H1 (cell line): ENCODE results near the gene BCAS1. TPM values are rescaled to one million over a fixed set of nuclear protein-coding genes. Genes with fewer than 3 reads are reported as not detected.

Source experiments
- CTCF ChIA-PET: fragments of 300-600 bp; sonication (Branson Sonifier 250); formaldehyde crosslinking; loops from one replicate; lab custom pipeline; 2021; ENCODE audit not compliant: partially characterized antibody; lab: Charles Lee
- POLR2A ChIA-PET: fragments of 300-600 bp; sonication (Branson Sonifier 250); formaldehyde crosslinking; loops from one replicate; lab custom pipeline; 2021; ENCODE audit warnings: inconsistent platforms; ENCODE audit not compliant: partially characterized antibody; lab: Charles Lee
- DNase-seq, 2 experiments: peaks; one replicate each; pipeline versions ENCODE4 v3.0.0 to v3.0.0-alpha.2; 2010 to 2022; ENCODE audit warnings: low spot score in 2 of 2, low read depth in 1 of 2, mixed read lengths in 1 of 2
- FAIRE-seq: peaks from 2 replicates; lab custom pipeline; 2011; peaks lifted over from hg19 to GRCh38; lab: Jason Lieb, UNC
- H2AFZ ChIP-seq: 2 replicates; pipeline ENCODE4 v1.8.1; 2012; ENCODE audit warnings: low read length, inconsistent platforms
- H2AK5ac ChIP-seq: 2 replicates; pipeline ENCODE4 v1.6.1; 2013; ENCODE audit warnings: low read depth, low read length
- H2BK120ac ChIP-seq: replicated peaks from 2 replicates; pipeline ENCODE3; 2013; ENCODE audit warnings: low read depth, low read length, inconsistent platforms
- H2BK12ac ChIP-seq: 2 replicates; pipeline ENCODE4 v1.6.1; 2013; ENCODE audit warnings: low read depth, low read length
- H2BK15ac ChIP-seq: 2 replicates; pipeline ENCODE4 v1.6.1; 2013; ENCODE audit warnings: low read length
- H2BK20ac ChIP-seq: 2 replicates; pipeline ENCODE4 v1.6.1; 2013; ENCODE audit warnings: low read length
- H2BK5ac ChIP-seq: 2 replicates; pipeline ENCODE4 v1.6.1; 2013; ENCODE audit warnings: low read depth, low read length
- H3K14ac ChIP-seq: 2 replicates; pipeline ENCODE4 v1.6.1; 2013; ENCODE audit warnings: inconsistent platforms; ENCODE audit not compliant: insufficient read length
- H3K18ac ChIP-seq: 2 replicates; pipeline ENCODE4 v1.6.1; 2013; ENCODE audit warnings: low read length; ENCODE audit errors: extremely low read depth
- H3K23ac ChIP-seq: 2 replicates; pipeline ENCODE4 v1.6.1; 2013; ENCODE audit warnings: inconsistent platforms; ENCODE audit not compliant: insufficient read length
- H3K23me2 ChIP-seq: 2 replicates; pipeline ENCODE4 v1.6.1; 2013; ENCODE audit warnings: low read depth, low read length
- H3K27ac ChIP-seq: 2 replicates; pipeline ENCODE4 v1.6.1; 2011; ENCODE audit warnings: low read depth, low read length, inconsistent platforms
- H3K27me3 ChIP-seq, 4 experiments: replicated peaks in 1 of 4; 1 replicate in 1 of 4; 2 replicates in 3 of 4; pipeline versions ENCODE4 v1.6.1 to v1.8.1; 2011 to 2013; ENCODE audit warnings: low read length in 3 of 4, mild to moderate bottlenecking in 3 of 4, inconsistent platforms in 2 of 4, mixed read lengths in 2 of 4, moderate library complexity in 1 of 4; ENCODE audit not compliant: control insufficient read depth in 3 of 4, insufficient read depth in 3 of 4; ENCODE audit errors: extremely low read depth in 1 of 4
- H3K36me3 ChIP-seq, 4 experiments: 2 replicates each; pipeline versions ENCODE4 v1.6.1 to v1.8.1; 2011 to 2013; ENCODE audit warnings: mild to moderate bottlenecking in 4 of 4, low read length in 3 of 4, moderate library complexity in 2 of 4, control low read depth in 1 of 4, inconsistent platforms in 1 of 4; ENCODE audit not compliant: insufficient read depth in 4 of 4, control insufficient read depth in 2 of 4
- H3K4ac ChIP-seq: replicated peaks from 2 replicates; pipeline ENCODE3; 2013; ENCODE audit warnings: low read length, low read depth, mixed read lengths, inconsistent platforms; ENCODE audit not compliant: insufficient read length
- H3K4me1 ChIP-seq, 4 experiments: replicated peaks in 1 of 4; 1 replicate in 1 of 4; 2 replicates in 3 of 4; pipeline versions ENCODE4 v1.6.1 to v1.8.1; 2011 to 2013; ENCODE audit warnings: low read length in 3 of 4, inconsistent platforms in 2 of 4, mixed read lengths in 1 of 4; ENCODE audit not compliant: insufficient read depth in 4 of 4, control insufficient read depth in 3 of 4
- H3K4me2 ChIP-seq, 2 experiments: 2 replicates each; pipeline versions ENCODE4 v1.6.1 to v1.8.1; 2011 to 2013; ENCODE audit warnings: low read depth in 2 of 2, low read length in 2 of 2, control low read depth in 1 of 2, inconsistent platforms in 1 of 2, mild to moderate bottlenecking in 1 of 2; ENCODE audit not compliant: insufficient read depth in 1 of 2
- H3K4me3 ChIP-seq, 4 experiments: fragments of 200-600, 300-600 bp in 1 of 4; sonication (generic), shearing (Covaris generic), sonication (Bioruptor Twin) in 1 of 4; 2 replicates each; pipeline versions ENCODE4 v1.5.1 to v1.8.1; 2011 to 2016; ENCODE audit warnings: low read length in 4 of 4, low read depth in 3 of 4, control low read depth in 2 of 4, inconsistent platforms in 2 of 4, mild to moderate bottlenecking in 2 of 4, mixed read lengths in 1 of 4, moderate library complexity in 1 of 4; ENCODE audit not compliant: insufficient read depth in 2 of 4; ENCODE audit errors: extremely low read depth in 1 of 4
- H3K56ac ChIP-seq: replicated peaks from 2 replicates; pipeline ENCODE3; 2013; ENCODE audit warnings: low read depth, mild to moderate bottlenecking, mixed read lengths, low read length, inconsistent platforms; ENCODE audit not compliant: insufficient read length
- H3K79me1 ChIP-seq: 2 replicates; pipeline ENCODE4 v1.6.1; 2013; ENCODE audit warnings: low read depth, low read length, control low read depth
- H3K79me2 ChIP-seq, 2 experiments: 2 replicates each; pipeline versions ENCODE4 v1.6.1 to v1.8.1; 2012 to 2013; ENCODE audit warnings: low read length in 2 of 2, mild to moderate bottlenecking in 2 of 2, inconsistent platforms in 1 of 2; ENCODE audit not compliant: insufficient read depth in 2 of 2, control insufficient read depth in 1 of 2
- H3K9ac ChIP-seq, 4 experiments: replicated peaks in 1 of 4; 1 replicate in 1 of 4; 2 replicates in 3 of 4; pipeline versions ENCODE4 v1.6.1 to v1.8.1; 2011 to 2013; ENCODE audit warnings: low read depth in 3 of 4, low read length in 3 of 4, control low read depth in 2 of 4, mild to moderate bottlenecking in 2 of 4, moderate library complexity in 2 of 4, inconsistent platforms in 1 of 4; ENCODE audit errors: extremely low read depth in 1 of 4
- H3K9me3 ChIP-seq, 2 experiments: 2 replicates each; pipeline versions ENCODE4 v1.6.1 to v1.8.1; 2012 to 2013; ENCODE audit warnings: mild to moderate bottlenecking in 2 of 2, moderate library complexity in 2 of 2, control low read depth in 1 of 2, inconsistent platforms in 1 of 2, low read depth in 1 of 2, low read length in 1 of 2, mixed read lengths in 1 of 2; ENCODE audit not compliant: insufficient read depth in 2 of 2
- H4K20me1 ChIP-seq, 2 experiments: replicated peaks in 1 of 2; 2 replicates each; pipeline versions ENCODE3 to v1.8.1; 2011 to 2013; ENCODE audit warnings: inconsistent platforms in 2 of 2, low read length in 2 of 2, mild to moderate bottlenecking in 1 of 2; ENCODE audit not compliant: insufficient read depth in 2 of 2, control insufficient read depth in 1 of 2
- H4K5ac ChIP-seq: 2 replicates; pipeline ENCODE4 v1.6.1; 2013; ENCODE audit warnings: low read length, low read depth, mixed read lengths, inconsistent platforms; ENCODE audit not compliant: insufficient read length
- H4K8ac ChIP-seq: 2 replicates; pipeline ENCODE4 v1.8.0; 2013; ENCODE audit warnings: mild to moderate bottlenecking, moderate library complexity, low read length, inconsistent platforms; ENCODE audit not compliant: insufficient read depth; ENCODE audit errors: extremely low read depth
- H4K91ac ChIP-seq: replicated peaks from 2 replicates; pipeline ENCODE3; 2013; ENCODE audit warnings: low read length, mixed read lengths, inconsistent platforms; ENCODE audit not compliant: insufficient read length
- EGR1 ChIP-seq: IDR thresholded peaks from 2 replicates; pipeline ENCODE4 v1.6.1; 2011; ENCODE audit warnings: low read depth, low read length, borderline replicate concordance
- USF2 ChIP-seq: IDR thresholded peaks from 2 replicates; pipeline ENCODE4 v1.6.1; 2011; ENCODE audit warnings: low read length, improper control_type of control experiment
- whole genome bisulfite sequencing, 2 experiments: shearing (Covaris generic) in 1 of 2; methylation state at CpG; one replicate each; pipeline versions ENCODE4 v1.1.6 to v1.1.7; 2013 to 2015; ENCODE audit warnings: low lambda C conversion rate in 2 of 2, mixed read lengths in 2 of 2, inconsistent platforms in 1 of 2, low coverage in 1 of 2, missing lambda C conversion rate in 1 of 2; ENCODE audit not compliant: insufficient replicate concordance in 2 of 2, insufficient coverage in 1 of 2, insufficient read length in 1 of 2; ENCODE audit errors: extremely low coverage in 1 of 2, missing lambda C conversion rate in 1 of 2; 5-methylcytosine and 5-hydroxymethylcytosine counted together
- polyA plus RNA-seq, 7 experiments: library from polyadenylated mRNA; depleted of rRNA in 3 of 7; stranded (reverse) in 5 of 7; unstranded in 2 of 7; fragments of >200 nt in 5 of 7; fragments of 200-250 nt in 2 of 7; gene quantifications; 1 replicate in 5 of 7; 2 replicates in 1 of 7; 4 replicates in 1 of 7; pipeline versions ENCODE4 v1.2.1 to v1.2.3, GENCODE V29; 2011 to 2013; ENCODE audit warnings: missing spikeins in 2 of 7, mixed read lengths in 2 of 7
- total RNA-seq: library from RNA; stranded (reverse); fragmentation: NEBNext Ultra II Directional; extraction: Animal tissue kit (Norgen Biotek cat#: 25700); gene quantifications from 2 replicates; pipeline ENCODE4 v1.2.1, GENCODE V29; 2021

BCAS1 gene
- total and polyA plus RNA-seq, 2 of the 8 experiments (the other 6 are each of a cell fraction or from before 2014, with no cell fraction given), result 0.06 to 0.19 TPM

GRCh38 chr20:54113566-54113965 lies 43.2 kb upstream of the BCAS1 start:
- no peaks in the 10 kb centered on the region for H3K79me1 ChIP-seq
- no peak overlapping the region for H2BK5ac ChIP-seq
- no peak overlapping the region for H2BK12ac ChIP-seq
- H4K8ac ChIP-seq, result no peak overlapping the region
- 100% methylated on average over 2 of the region's 2 CpGs; no CpG with 5 or more reads in 1 of the 2 experiments for WGBS, 2 experiments
- H3K23ac ChIP-seq, result no peak overlapping the region
- no peak overlapping the region for H2AK5ac ChIP-seq
- no peak overlapping the region for H3K4me3 ChIP-seq
- DNase-seq (no peak), FAIRE-seq (no peak)
- no peak overlapping the region for H3K18ac ChIP-seq
- H3K56ac ChIP-seq, result no peak overlapping the region
- no peak overlapping the region for H2AFZ ChIP-seq
- H2BK20ac ChIP-seq, result no peak overlapping the region
- H3K27me3 ChIP-seq, result no peaks in the 10 kb centered on the region
- no peak overlapping the region for H3K27ac ChIP-seq
- H3K4me1 ChIP-seq, result no peaks in the 10 kb centered on the region
- H3K79me2 ChIP-seq, result no peaks in the 10 kb centered on the region
- H4K91ac ChIP-seq, result no peak overlapping the region
- no peaks in the 10 kb centered on the region for H3K36me3 ChIP-seq
- H3K4me2 ChIP-seq, result no peak overlapping the region
- no peaks in the 10 kb centered on the region; the same call in 1 of the 2 replicates for H3K23me2 ChIP-seq
- H4K5ac ChIP-seq, result no peak overlapping the region
- no peak overlapping the region for H3K14ac ChIP-seq
- H2BK15ac ChIP-seq, result no peak overlapping the region
- CTCF ChIA-PET, result interaction anchor here (4.9 kb wide), 1 partner anchor 11 kb away, joined by 30 read pairs; no protein-coding TSS in a partner anchor
- H3K9ac ChIP-seq, result no peak overlapping the region
- POLR2A ChIA-PET, result no interaction called here
- no peak overlapping the region for H3K4ac ChIP-seq
- no peaks in the 10 kb centered on the region for H4K20me1 ChIP-seq
- no peaks in the 10 kb centered on the region for H3K9me3 ChIP-seq
- H2BK120ac ChIP-seq, result no peak overlapping the region
- TF ChIP-seq EGR1 (no peak), USF2 (peak; percentile 28; the same call in 1 of the 2 replicates)
- TF ChIP-seq, all 59 proteins: peak for 1
